ENCODE results near the gene FLAD1. TPM values are rescaled to one million over a fixed set of nuclear protein-coding genes. Genes with fewer than 3 reads are reported as not detected.
A peak's percentile ranks its signal among the peaks of the same experiment; 100 is the strongest.

Gene FLAD1
- total RNA-seq, 1 donor from 2014 or later, result 20.6 TPM

GRCh38 chr1:155017041-155017945 lies 34.1 kb downstream of the FLAD1 start:
- intact Hi-C loops (cut with DNase I), result loop anchor here (2.0 to 5.0 kb wide), 2 partner anchors 16 to 55 kb away; partner anchors contain the start of gene PYGO2
- peak overlapping the region; percentile 99 for H3K27ac ChIP-seq
- DNase-seq (ENCODE audit: extremely low spot score in 2 of 2), result peak in 1 of 2 donors; percentile 97
- peaks cover 0 to 12% of the 10 kb centered on the region in 2 donors for H3K36me3 ChIP-seq
- H3K4me1 ChIP-seq, result peaks cover 66% of the 10 kb centered on the region
- TF ChIP-seq POLR2A (IDR thresholded peaks at IDR 0.05), result peak in 1 of 2 donors; percentile 16
- peak; percentile 95 to 98 (median 98) for TF ChIP-seq CTCF (IDR thresholded peaks at IDR 0.05)
- TF ChIP-seq POLR2AphosphoS5 (IDR thresholded peaks at IDR 0.05; ENCODE audit: insufficient read depth in 1 of 2, low read depth in 1 of 2), result peak; percentile 74 to 99
- H3K4me3 ChIP-seq, result peak overlapping the region; percentile 34 to 54
- no peaks in the 10 kb centered on the region for H3K27me3 ChIP-seq
- H3K9me3 ChIP-seq, result no peaks in the 10 kb centered on the region

- no peak for TF ChIP-seq POLR2A (IDR thresholded peaks at IDR 0.05)
- TF ChIP-seq POLR2AphosphoS5 (IDR thresholded peaks at IDR 0.05; ENCODE audit: insufficient read depth in 1 of 2, low read depth in 1 of 2), result no peak
- no peak for TF ChIP-seq CTCF (IDR thresholded peaks at IDR 0.05)
- H3K4me1 ChIP-seq, result peaks cover 59% of the 10 kb centered on the region
- H3K36me3 ChIP-seq, result peaks cover 0 to 12% of the 10 kb centered on the region in 2 donors
- no peaks in the 10 kb centered on the region for H3K27me3 ChIP-seq
- no peaks in the 10 kb centered on the region for H3K9me3 ChIP-seq
- intact Hi-C loops (cut with DNase I), result loop anchor here (2.0 to 5.0 kb wide), 2 partner anchors 17 to 56 kb away; partner anchors contain the start of gene PYGO2
- H3K27ac ChIP-seq, result peak overlapping the region; percentile 99
- DNase-seq (ENCODE audit: extremely low spot score in 2 of 2), result no peak
- peak overlapping the region; percentile 34 to 54 for H3K4me3 ChIP-seq
These were observed 34.8 kb downstream of the FLAD1 start for GRCh38 chr1:155017946-155018316.

GRCh38 chr1:155018617-155019348 lies 35.6 kb downstream of the FLAD1 start:
- Histone ChIP-seq H3K27me3 (no peaks in the 10 kb centered on the region), H3K27ac (peak overlapping the region; percentile 99), H3K4me3 (no peak overlapping the region), H3K36me3 (peaks cover 0 to 12% of the 10 kb centered on the region in 2 donors), H3K4me1 (peaks cover 52% of the 10 kb centered on the region), H3K9me3 (no peaks in the 10 kb centered on the region)
- no peak for DNase-seq (ENCODE audit: extremely low spot score in 2 of 2)
- intact Hi-C loops (cut with DNase I), result loop anchor here (5.0 kb wide), 1 partner anchor 56 kb away; the partner anchor contains the start of gene PYGO2
- TF ChIP-seq POLR2A (IDR thresholded peaks at IDR 0.05) (no peak), CTCF (IDR thresholded peaks at IDR 0.05) (no peak), POLR2AphosphoS5 (IDR thresholded peaks at IDR 0.05; ENCODE audit: insufficient read depth in 1 of 2, low read depth in 1 of 2) (no peak)

GRCh38 chr1:155019377-155020245 lies 36.5 kb downstream of the FLAD1 start:
- H3K36me3 ChIP-seq, result peaks cover 0 to 7% of the 10 kb centered on the region in 2 donors
- no peaks in the 10 kb centered on the region for H3K9me3 ChIP-seq
- no peaks in the 10 kb centered on the region for H3K27me3 ChIP-seq
- H3K27ac ChIP-seq, result peak overlapping the region; percentile 99
- intact Hi-C loops (cut with DNase I), result loop anchor here (5.0 kb wide), 1 partner anchor 57 kb away; the partner anchor contains the start of gene PYGO2
- no peak overlapping the region for H3K4me3 ChIP-seq
- no peak for DNase-seq (ENCODE audit: extremely low spot score in 2 of 2)
- peaks cover 52% of the 10 kb centered on the region for H3K4me1 ChIP-seq
- TF ChIP-seq CTCF (IDR thresholded peaks at IDR 0.05), result no peak
- no peak for TF ChIP-seq POLR2A (IDR thresholded peaks at IDR 0.05)
- TF ChIP-seq POLR2AphosphoS5 (IDR thresholded peaks at IDR 0.05; ENCODE audit: insufficient read depth in 1 of 2, low read depth in 1 of 2), result no peak
